ENCODE data around the gene TAOK2.

TAOK2 gene

GRCh38 chr16:29999605-30000004, 25.9 kb downstream of the TAOK2 start:
- Histone ChIP-seq H3K9ac (ENCODE audit: low read length) (no peak overlapping the region), H3K4me1 (ENCODE audit: control insufficient read depth, insufficient read depth, low read length) (peaks cover 14% of the 10 kb centered on the region), H3K4me3 (ENCODE audit: low read length) (no peak overlapping the region), H3K27me3 (replicated peaks; ENCODE audit: control insufficient read depth, insufficient read depth, low read length) (no peaks in the 10 kb centered on the region), H3K36me3 (ENCODE audit: control insufficient read depth, insufficient read depth, low read length, severe bottlenecking) (peaks cover 3% of the 10 kb centered on the region), H3K9me3 (ENCODE audit: control insufficient read depth, low read length) (no peaks in the 10 kb centered on the region)
- DNase-seq (ENCODE audit: low read depth) = no peak

- Histone ChIP-seq H3K9me3 (ENCODE audit: control insufficient read depth, low read length) (no peaks in the 10 kb centered on the region), H3K4me1 (ENCODE audit: control insufficient read depth, insufficient read depth, low read length) (peaks cover 6% of the 10 kb centered on the region), H3K4me3 (ENCODE audit: low read length) (no peak overlapping the region), H3K36me3 (ENCODE audit: control insufficient read depth, insufficient read depth, low read length, severe bottlenecking) (peaks cover 3% of the 10 kb centered on the region), H3K9ac (ENCODE audit: low read length) (no peak overlapping the region), H3K27me3 (replicated peaks; ENCODE audit: control insufficient read depth, insufficient read depth, low read length) (no peaks in the 10 kb centered on the region)
- DNase-seq (ENCODE audit: low read depth) = no peak
Observed at GRCh38 chr16:30000735-30001631, 27.3 kb downstream of the TAOK2 start.

DNA sequence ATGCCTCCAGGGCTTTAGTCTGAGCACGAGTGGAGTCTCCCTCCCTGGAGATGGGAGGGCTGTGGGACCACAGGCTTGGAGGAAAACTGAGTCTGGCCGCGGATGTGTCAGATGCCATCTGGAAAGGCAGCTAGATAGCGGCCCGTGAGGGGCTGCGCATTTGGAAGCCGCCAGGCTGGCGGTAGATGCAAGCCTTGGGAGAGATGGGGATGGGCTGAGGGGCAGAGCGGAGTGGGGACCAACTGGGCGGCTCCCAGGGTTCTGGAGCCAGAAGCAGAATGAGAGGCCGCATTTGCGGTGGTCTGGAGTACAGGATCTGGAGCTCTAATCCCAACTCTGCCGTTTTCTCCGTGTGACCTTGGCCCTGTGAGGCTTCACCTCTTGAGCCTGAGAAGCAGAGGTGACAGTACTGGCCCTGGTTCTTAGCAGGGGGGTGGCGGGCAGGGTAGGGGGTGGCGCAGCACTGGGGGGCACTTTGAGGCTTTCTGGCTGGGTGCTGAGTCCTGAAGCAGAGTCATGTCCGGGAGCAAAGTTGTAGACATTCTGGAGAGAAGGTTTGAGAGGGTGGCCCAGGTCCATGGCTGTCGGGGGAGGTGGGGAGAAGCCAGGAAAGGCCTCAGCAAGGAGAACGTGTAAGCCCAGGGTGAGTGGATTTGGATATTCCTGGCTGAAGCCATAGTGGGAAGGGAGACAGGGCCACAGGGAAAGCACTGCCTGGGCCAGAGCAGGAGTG, 29.1 kb downstream of the TAOK2 start:
- Histone ChIP-seq H3K9me3 (ENCODE audit: control insufficient read depth, low read length) (no peaks in the 10 kb centered on the region), H3K27me3 (replicated peaks; ENCODE audit: control insufficient read depth, insufficient read depth, low read length) (peaks cover 3% of the 10 kb centered on the region), H3K9ac (ENCODE audit: low read length) (no peak overlapping the region), H3K4me1 (ENCODE audit: control insufficient read depth, insufficient read depth, low read length) (no peaks in the 10 kb centered on the region), H3K4me3 (ENCODE audit: low read length) (no peak overlapping the region), H3K36me3 (ENCODE audit: control insufficient read depth, insufficient read depth, low read length, severe bottlenecking) (peaks cover 3% of the 10 kb centered on the region)
- DNase-seq (ENCODE audit: low read depth) = no peak

GRCh38 chr16:30003670-30004423, 30.2 kb downstream of the TAOK2 start:
- H3K27me3 ChIP-seq (replicated peaks; ENCODE audit: control insufficient read depth, insufficient read depth, low read length) = peaks cover 9% of the 10 kb centered on the region
- H3K9ac ChIP-seq (ENCODE audit: low read length) = no peak overlapping the region
- no peak overlapping the region for H3K4me3 ChIP-seq (ENCODE audit: low read length)
- DNase-seq (ENCODE audit: low read depth) = no peak
- no peaks in the 10 kb centered on the region for H3K36me3 ChIP-seq (ENCODE audit: control insufficient read depth, insufficient read depth, low read length, severe bottlenecking)
- no peaks in the 10 kb centered on the region for H3K4me1 ChIP-seq (ENCODE audit: control insufficient read depth, insufficient read depth, low read length)
- no peaks in the 10 kb centered on the region for H3K9me3 ChIP-seq (ENCODE audit: control insufficient read depth, low read length)

DNA sequence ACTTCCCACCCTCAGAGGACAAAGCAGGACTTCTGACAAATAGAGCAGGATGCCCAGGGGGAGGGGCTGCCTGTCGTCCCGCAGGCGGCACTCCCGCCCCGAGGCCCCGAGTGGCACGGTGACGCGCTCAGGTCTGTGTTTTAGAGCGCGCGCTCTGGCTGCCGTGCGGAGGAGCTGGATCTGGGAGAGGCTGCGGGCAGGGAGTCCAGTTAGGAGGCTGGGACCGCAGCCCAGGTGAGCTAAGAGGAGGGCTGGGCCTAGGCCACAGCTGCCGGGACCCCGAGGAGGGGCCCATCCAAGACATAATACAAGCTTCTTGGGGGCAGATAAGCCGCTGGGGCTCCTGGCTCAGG, 30.7 kb downstream of the TAOK2 start:
- Histone ChIP-seq H3K9ac (ENCODE audit: low read length) (no peak overlapping the region), H3K36me3 (ENCODE audit: control insufficient read depth, insufficient read depth, low read length, severe bottlenecking) (no peaks in the 10 kb centered on the region), H3K9me3 (ENCODE audit: control insufficient read depth, low read length) (no peaks in the 10 kb centered on the region), H3K27me3 (replicated peaks; ENCODE audit: control insufficient read depth, insufficient read depth, low read length) (peaks cover 15% of the 10 kb centered on the region), H3K4me1 (ENCODE audit: control insufficient read depth, insufficient read depth, low read length) (no peaks in the 10 kb centered on the region), H3K4me3 (ENCODE audit: low read length) (no peak overlapping the region)
- no peak for DNase-seq (ENCODE audit: low read depth)

- Histone ChIP-seq H3K9ac (ENCODE audit: low read length) (no peak overlapping the region), H3K4me1 (ENCODE audit: control insufficient read depth, insufficient read depth, low read length) (no peaks in the 10 kb centered on the region), H3K27me3 (replicated peaks; ENCODE audit: control insufficient read depth, insufficient read depth, low read length) (peaks cover 16% of the 10 kb centered on the region), H3K9me3 (ENCODE audit: control insufficient read depth, low read length) (no peaks in the 10 kb centered on the region), H3K36me3 (ENCODE audit: control insufficient read depth, insufficient read depth, low read length, severe bottlenecking) (no peaks in the 10 kb centered on the region), H3K4me3 (ENCODE audit: low read length) (no peak overlapping the region)
- no peak for DNase-seq (ENCODE audit: low read depth)
Observed at GRCh38 chr16:30004811-30005242, 31.2 kb downstream of the TAOK2 start.

DNA sequence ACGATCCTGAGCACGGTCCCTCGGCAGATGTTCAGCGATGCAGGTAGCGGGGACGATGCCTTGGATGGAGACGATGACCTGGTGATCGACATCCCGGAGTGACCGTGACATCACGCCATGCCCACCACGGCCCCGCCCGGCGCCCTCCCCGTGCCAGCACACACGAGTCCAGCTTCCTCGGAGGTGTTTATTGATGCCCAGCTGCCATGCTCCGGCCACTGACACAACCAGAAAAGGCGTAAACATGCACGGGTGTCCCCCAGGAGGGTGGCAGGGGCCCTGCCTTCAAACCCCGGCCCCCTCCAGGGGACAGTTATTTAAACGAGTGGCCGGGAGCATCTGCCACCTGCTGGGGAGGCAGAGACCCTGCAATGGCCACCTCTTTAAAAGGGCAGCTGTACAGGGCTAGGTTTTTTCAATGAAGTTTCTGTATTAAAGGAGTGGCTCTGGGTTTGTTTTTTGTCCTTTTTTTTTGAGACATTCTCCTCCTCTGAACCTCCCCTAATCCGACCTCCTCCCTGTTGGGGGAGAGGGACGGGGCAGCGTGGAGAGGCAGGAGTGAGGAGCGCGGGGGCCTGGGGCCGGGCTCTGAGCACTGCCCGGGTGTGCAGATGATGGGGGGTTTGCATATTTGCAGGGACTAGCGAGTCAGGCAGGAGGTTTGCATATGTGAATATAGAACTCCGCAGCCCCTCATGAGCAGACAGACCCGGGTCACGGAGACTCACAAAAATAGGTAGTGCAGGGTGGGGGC, 31.9 kb downstream of the TAOK2 start:
- peak; percentile 69 for DNase-seq (ENCODE audit: low read depth)
- Histone ChIP-seq H3K4me1 (ENCODE audit: control insufficient read depth, insufficient read depth, low read length) (peaks cover 3% of the 10 kb centered on the region), H3K27me3 (replicated peaks; ENCODE audit: control insufficient read depth, insufficient read depth, low read length) (peaks cover 23% of the 10 kb centered on the region), H3K4me3 (ENCODE audit: low read length) (no peak overlapping the region), H3K9me3 (ENCODE audit: control insufficient read depth, low read length) (no peaks in the 10 kb centered on the region), H3K9ac (ENCODE audit: low read length) (no peak overlapping the region), H3K36me3 (ENCODE audit: control insufficient read depth, insufficient read depth, low read length, severe bottlenecking) (no peaks in the 10 kb centered on the region)

DNA sequence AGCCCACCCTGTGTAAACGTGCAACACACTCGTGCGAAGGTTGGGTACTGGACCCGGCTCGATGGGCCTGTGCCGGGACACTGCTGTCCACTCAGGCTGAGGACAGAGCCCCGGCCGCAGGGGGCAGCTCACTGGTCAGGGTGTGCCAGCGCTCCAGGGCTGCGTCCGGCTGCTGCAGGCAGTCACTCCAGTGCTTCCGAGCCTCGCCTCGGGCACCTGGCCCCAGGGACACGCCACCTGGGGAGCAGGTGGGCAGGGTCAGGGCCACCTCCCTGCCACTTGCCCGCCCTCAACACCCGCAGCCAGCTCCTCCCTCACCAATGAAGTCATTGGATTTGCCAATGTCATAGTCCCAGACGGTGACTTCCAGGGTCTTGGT, 32.4 kb downstream of the TAOK2 start:
- Histone ChIP-seq H3K4me3 (ENCODE audit: low read length) (no peak overlapping the region), H3K4me1 (ENCODE audit: control insufficient read depth, insufficient read depth, low read length) (peaks cover 5% of the 10 kb centered on the region), H3K9me3 (ENCODE audit: control insufficient read depth, low read length) (no peaks in the 10 kb centered on the region), H3K9ac (ENCODE audit: low read length) (no peak overlapping the region), H3K36me3 (ENCODE audit: control insufficient read depth, insufficient read depth, low read length, severe bottlenecking) (no peaks in the 10 kb centered on the region), H3K27me3 (replicated peaks; ENCODE audit: control insufficient read depth, insufficient read depth, low read length) (peaks cover 24% of the 10 kb centered on the region)
- no peak for DNase-seq (ENCODE audit: low read depth)

DNA sequence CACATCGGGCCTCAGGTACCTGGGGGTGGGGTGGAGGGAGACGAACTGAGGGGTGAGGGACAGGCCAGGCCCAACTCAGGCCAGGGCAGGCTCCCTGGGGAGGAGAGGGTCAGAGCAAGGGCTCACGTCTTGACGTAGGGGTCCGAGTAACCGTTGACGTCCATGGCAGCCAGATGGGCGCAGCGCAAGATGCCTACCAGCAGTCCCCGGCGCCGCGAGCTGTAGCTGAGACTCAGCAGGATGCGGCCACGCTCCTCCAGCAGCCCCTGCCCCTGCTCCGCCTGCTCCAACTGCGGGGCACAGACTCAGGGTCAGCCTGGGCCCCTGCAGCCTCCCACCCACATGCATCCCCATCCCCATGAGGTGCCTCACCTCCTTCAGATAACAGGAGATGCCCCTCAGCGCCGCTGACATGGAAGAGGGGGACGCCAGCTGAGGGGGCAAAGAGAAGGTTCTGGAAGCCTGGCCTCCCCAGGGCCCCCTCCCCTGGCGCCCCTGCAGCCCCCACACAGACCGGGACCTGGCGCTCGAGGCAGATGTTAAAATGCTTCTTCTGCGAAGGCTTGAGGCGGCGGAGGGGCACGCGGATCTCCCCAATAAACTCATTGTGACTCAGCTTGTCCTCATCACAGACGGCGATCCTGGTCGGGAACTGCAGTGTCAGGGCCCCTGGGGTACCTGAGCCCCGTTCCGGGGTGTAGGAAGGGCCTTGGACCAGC, 33.1 kb downstream of the TAOK2 start:
- Histone ChIP-seq H3K9ac (ENCODE audit: low read length) (no peak overlapping the region), H3K27me3 (replicated peaks; ENCODE audit: control insufficient read depth, insufficient read depth, low read length) (peaks cover 24% of the 10 kb centered on the region), H3K4me3 (ENCODE audit: low read length) (no peak overlapping the region), H3K4me1 (ENCODE audit: control insufficient read depth, insufficient read depth, low read length) (peaks cover 5% of the 10 kb centered on the region), H3K36me3 (ENCODE audit: control insufficient read depth, insufficient read depth, low read length, severe bottlenecking) (no peaks in the 10 kb centered on the region), H3K9me3 (ENCODE audit: control insufficient read depth, low read length) (no peaks in the 10 kb centered on the region)
- DNase-seq (ENCODE audit: low read depth) = no peak

DNA sequence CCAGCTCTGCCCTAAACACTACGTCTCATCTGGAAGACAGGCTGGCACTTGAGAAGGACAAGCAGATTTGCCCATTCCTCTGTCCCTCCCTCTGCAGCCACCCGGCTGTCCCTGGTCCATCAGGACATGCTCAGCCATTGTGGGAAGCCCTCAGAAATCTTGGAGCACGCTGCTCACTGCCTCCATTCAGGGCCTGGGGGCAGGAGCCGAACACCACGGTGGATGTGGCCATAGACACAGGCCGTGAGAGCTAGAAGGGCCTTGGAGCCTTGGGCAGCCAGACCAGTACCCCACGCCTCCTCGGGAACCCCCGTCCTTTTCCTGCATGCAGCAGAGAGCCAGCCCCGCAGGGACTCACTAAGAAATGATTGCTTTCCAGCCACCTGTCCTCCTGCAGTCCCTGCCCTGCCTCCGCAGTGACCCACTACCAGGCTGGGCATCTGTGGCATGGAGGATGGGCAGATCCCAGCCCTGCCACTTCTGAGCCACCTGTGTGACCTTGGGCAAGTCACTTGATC, 33.8 kb downstream of the TAOK2 start:
- Histone ChIP-seq H3K27me3 (replicated peaks; ENCODE audit: control insufficient read depth, insufficient read depth, low read length) (peaks cover 24% of the 10 kb centered on the region), H3K4me1 (ENCODE audit: control insufficient read depth, insufficient read depth, low read length) (peaks cover 9% of the 10 kb centered on the region)

More for the DNA sequence above, 33.8 kb downstream of the TAOK2 start:
- Histone ChIP-seq H3K9me3 (ENCODE audit: control insufficient read depth, low read length) (no peaks in the 10 kb centered on the region), H3K4me3 (ENCODE audit: low read length) (no peak overlapping the region), H3K36me3 (ENCODE audit: control insufficient read depth, insufficient read depth, low read length, severe bottlenecking) (no peaks in the 10 kb centered on the region), H3K9ac (ENCODE audit: low read length) (no peak overlapping the region)
- DNase-seq (ENCODE audit: low read depth) = no peak
